GF-D8 (cell line): Measurements from ENCODE around the gene CUL4A.
A peak's percentile ranks its signal among the peaks of the same experiment; 100 is the strongest.
"Not testable (repeated sequence)": the region's sequence is repeated elsewhere in the genome, so short reads cannot be mapped to it uniquely, and the experiment has no call there.

Experiments used
- DNase-seq: peaks from one replicate; lab custom pipeline; 2025; lab: John Stamatoyannopoulos, UW

The CUL4A gene

GRCh38 chr13:113239357-113239756 is 29.9 kb downstream of the CUL4A start:
- no peak for DNase-seq

GRCh38 chr13:113239986-113240385 is 30.6 kb downstream of the CUL4A start:
- no peak for DNase-seq

DNA sequence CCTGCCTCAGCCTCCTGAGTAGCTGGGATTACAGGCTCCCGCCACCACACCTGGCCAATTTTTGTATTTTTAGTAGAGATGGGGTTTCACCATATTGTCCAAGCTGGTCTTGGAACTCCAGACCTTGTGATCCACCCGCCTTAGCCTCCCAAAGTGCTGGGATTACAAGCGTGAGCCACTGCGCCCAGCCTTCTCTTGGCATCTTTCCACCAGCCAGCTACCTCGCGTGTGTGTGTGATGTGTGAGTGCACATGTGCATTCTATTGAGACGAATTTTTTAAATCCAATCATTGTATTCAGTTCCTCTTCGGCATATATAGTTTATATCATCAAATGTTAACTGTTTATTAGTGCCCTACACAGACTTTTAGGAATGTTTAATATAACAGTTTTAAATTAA is 32.2 kb downstream of the CUL4A start:
- not testable (repeated sequence) for DNase-seq

GRCh38 chr13:113243847-113244246 is 34.4 kb downstream of the CUL4A start:
- no peak for DNase-seq

- DNase-seq: no peak
Observed at GRCh38 chr13:113245849-113246796, 36.7 kb downstream of the CUL4A start.

GRCh38 chr13:113252516-113253095 is 43.2 kb downstream of the CUL4A start:
- DNase-seq: no peak

DNA sequence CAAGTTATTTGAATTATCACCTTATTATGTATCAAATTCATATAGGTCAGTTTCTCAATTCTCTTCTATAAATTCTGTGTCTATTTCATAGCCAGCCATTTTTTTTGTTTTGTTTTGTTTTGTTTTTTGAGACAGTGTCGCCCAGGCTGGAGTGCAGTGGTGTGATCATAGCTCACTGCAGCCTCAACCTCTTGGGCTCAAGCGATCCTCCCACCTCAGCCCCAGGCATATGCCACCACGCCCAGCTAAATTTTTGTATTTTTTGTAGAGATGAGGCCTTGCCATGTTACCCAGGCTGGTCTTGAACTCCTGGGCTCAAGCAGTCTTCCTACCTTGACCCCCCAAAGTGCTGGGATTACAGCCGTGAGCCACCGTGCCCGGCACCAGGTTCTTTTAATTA is 48.5 kb downstream of the CUL4A start:
- DNase-seq: not testable (repeated sequence)

DNA sequence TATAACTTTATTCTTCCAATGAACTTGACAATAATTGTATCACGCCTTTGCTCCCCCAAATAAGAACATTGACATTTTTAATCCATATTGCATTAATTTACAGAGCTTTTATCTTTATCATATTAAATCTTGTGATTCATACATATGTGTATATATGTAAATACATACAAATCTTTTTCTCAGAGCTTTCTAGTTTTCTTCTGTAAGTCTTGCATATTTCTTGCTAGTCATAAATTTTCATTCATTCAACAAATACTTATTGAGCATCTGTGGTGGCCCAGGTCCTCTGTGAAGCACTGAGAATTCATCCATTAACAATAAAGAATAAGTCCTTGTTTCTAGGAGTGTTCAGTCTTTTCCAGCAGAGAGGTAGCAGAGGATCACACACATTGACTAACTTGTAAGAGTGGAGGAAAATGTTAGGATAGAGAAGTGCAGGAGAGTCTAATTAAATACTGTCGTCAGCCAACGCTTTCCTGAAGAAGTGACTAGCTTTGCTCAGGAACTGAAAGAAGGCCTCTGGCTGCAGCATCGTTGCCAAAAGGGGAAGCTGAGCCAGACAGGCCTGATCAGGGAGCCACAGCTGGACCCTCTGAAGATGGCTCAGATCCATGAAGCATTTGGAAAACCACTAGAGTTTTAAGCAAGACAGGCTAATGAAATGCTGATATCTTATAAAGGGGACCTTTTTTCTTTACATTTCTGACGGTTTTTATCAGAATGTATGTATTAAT is 49.1 kb downstream of the CUL4A start:
- no peak for DNase-seq

DNA sequence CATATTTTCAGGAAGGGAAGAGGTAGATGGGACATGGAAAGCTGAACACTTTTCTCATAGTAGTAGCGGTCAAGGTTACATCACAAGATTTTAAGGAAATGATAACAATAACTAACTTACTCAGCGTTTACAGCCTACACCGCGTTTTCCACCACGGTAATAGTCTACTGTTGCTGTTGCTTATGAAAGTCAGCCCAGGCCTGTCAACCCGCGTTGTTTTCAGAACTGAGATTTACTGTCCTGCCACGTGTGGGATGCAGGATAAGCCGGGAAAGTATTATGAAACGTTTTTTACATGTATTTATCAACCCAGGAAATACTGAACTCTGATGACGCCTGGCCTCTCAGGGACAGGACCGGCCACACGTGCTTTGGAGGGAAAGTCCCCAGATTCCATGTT is 51.6 kb downstream of the CUL4A start:
- DNase-seq: no peak

- DNase-seq: not testable (repeated sequence)
Observed at GRCh38 chr13:113263016-113263415, 53.6 kb downstream of the CUL4A start.

DNA sequence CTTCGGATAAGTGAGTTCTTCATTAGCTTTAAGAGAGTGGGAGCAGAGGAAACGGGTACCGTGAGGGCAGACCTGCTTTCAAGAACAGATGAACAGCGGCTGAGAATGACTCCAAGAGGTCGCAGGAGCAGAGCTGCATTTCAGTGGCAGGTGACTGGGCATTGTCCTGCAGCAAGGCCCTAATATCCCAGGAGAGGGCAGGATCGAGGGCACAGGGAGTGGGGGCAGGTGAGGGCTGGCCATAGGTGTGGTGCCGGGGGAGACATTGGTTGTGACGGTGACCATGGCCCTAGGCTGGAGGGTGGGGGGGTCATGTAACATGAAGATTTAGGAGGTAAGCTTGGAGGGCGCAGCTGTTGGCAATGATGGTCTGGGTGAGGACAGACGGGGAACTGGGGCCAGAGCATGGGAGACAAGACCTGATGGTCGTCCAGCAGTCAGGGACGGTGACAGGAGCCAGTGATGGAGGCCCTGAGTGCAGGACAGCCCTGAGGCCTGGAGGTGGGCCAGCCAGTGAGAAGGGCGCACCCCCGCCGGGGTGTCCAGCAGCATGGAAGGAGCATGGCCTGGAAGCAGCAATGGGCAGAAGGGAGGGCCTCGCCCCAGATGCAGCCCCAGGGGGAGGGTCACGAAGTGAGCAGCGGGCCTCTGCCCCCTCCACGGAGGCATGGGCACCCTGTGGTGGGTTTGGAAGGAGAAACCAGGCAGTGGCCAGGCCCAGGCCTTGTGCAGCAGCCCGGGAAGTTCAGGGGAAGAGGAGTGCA is 58.4 kb downstream of the CUL4A start:
- no peak for DNase-seq

DNA sequence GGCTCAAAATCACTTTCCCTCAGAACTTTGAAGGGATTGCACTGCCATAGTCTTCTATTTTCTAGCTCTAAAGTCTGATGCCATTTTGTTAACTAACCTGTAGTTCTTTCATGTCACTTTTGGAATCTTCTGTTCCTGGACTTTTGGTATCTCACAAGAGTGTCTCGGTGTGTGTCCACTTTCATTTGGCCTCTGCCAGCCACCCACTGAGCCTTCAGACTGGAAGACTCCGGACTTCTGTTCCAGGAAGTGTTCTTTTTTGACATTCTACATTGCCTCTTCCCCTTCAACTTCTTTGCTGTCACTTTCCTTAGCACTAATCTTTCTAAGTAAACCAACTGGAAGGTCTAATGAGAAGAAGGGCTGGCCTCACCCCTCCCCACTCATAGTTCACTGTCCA is 62.6 kb downstream of the CUL4A start:
- DNase-seq: no peak

GRCh38 chr13:113272701-113273181 is 63.3 kb downstream of the CUL4A start:
- no peak for DNase-seq

- DNase-seq: no peak
Observed at GRCh38 chr13:113273321-113273720, 63.9 kb downstream of the CUL4A start.

DNA sequence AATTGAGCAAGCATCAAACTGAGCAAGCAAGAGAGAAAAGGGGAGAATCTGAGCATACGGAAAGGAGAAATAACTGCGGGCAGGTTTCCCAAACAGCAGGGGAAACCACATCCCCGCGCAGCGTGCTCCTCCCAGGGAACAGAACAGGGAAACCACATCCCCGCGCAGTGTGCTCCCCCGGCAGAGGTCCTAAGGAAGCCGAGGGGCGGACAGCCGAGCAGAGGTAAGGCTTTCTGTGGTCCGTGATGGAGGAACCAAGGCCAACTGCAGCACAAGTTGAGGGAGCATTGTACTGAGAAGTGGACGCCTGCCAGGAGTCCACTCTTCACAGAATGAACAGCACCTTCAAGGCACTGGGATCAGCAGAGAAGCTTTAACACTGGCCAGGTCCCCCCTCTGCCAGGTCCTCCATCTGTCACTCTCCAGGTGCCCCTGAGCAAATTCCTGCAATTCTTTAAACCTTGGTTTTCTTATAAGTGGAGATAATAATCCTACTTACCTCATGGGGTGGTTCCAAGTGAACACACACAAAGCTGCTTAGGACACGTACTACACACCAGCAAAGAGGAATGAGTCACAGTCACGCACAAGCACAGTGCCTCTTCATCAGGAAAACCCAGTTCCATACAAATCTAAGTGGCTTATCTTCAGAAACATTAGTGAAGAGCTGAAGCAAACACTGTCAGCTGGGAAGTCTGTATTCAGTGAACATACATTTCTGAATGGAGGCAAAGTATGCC is 64.6 kb downstream of the CUL4A start:
- peak; percentile 25 for DNase-seq

GRCh38 chr13:113274721-113275120 is 65.3 kb downstream of the CUL4A start:
- DNase-seq: no peak

DNA sequence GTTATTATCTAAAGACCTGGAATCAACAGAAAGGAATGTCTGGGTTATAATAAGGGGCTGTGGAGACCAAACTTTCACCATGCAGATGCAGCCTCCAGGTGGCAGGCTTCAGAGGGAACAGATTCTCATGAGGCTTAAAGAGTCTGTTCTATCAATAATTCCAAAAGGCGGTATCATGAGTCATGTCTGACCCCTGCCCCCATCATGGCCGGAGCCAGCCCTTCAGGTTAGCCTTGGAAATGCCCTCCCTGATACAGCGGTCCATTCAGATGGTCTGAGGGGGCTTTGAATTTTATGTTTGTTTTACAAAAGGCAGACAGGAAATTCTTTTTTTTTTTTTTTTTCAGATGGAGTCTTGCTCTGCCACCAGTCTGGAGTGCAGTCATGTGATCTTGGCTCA is 66.0 kb downstream of the CUL4A start:
- DNase-seq: no peak

- no peak for DNase-seq
Observed at GRCh38 chr13:113280126-113280525, 70.7 kb downstream of the CUL4A start.

- no peak for DNase-seq
Observed at GRCh38 chr13:113283904-113284303, 74.5 kb downstream of the CUL4A start.

DNA sequence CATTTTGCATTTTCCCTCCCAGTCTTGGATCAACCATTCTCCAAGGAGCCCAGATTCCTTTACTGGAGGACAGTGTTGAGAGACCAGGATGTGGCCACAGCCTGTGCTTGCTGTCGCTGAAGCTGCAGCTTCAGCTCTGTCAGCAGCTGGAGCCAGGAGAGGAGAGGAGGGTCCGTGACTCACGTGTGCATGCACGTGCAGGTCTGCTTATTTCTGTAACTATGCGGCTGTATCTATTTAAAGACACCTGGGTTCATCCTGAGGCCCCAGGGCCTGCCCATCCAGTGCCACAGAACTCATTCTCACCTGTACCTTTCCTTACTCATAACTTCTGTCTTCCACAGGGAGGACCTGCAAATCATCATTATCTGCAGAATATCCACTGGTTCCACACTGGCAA is 79.5 kb downstream of the CUL4A start:
- no peak for DNase-seq

DNA sequence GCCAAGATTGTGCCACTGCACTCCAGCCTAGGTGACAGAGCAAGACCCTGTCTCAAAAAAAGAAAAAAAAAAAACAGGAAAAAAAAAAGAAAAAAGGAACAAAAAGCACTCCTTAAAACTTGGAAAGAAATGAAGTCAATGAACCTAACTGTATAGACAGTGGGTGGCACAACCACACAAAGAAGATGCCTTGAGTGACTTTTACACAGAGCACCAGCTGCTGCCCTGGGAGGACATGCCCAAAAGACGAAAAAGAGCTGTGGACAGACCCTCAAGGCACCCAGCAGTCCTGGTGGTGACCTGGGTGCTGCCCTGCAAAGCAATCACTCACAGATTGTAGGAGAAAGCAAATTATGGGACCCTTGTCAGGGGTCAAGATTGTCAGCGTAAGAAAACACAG is 81.7 kb downstream of the CUL4A start:
- no peak for DNase-seq
